Body of pancreas (tissue), 4 donors: ENCODE results near the gene GTPBP2. TPM values are rescaled to one million over a fixed set of nuclear protein-coding genes. Genes with fewer than 3 reads are reported as not detected.
"Not testable (repeated sequence)": the region's sequence is repeated elsewhere in the genome, so short reads cannot be mapped to it uniquely, and the experiment has no call there.

Source experiments
- ATAC-seq: fragments of 150-250 bp; one replicate; pipeline ENCODE4 v1.9.1; 2016
- DNase-seq, 4 donors: peaks; one replicate each; pipeline ENCODE4 v3.0.0-alpha.2; 2019
- H3K27ac ChIP-seq, 4 donors: fragments of 200-600 bp; sonication (generic); 1 replicate in 3 of 4; 2 replicates in 1 of 4; pipeline versions ENCODE4 v1.5.1 to v1.6.1; 2016 to 2019; ENCODE audit warnings: mild to moderate bottlenecking in 1 of 4, mixed read lengths in 1 of 4, moderate library complexity in 1 of 4
- H3K27me3 ChIP-seq, 2 donors: fragments of 200-600 bp; sonication (generic); one replicate each; pipeline ENCODE4 v1.6.0; 2016; ENCODE audit warnings: mild to moderate bottlenecking in 1 of 2
- H3K36me3 ChIP-seq, 2 donors: fragments of 200-600 bp; sonication (generic); replicated peaks in 1 of 2; 2 replicates each; pipeline ENCODE4 v1.5.1; 2016; ENCODE audit warnings: low read depth in 2 of 2; ENCODE audit not compliant: insufficient read depth in 1 of 2
- H3K4me1 ChIP-seq: fragments of 200-600 bp; sonication (generic); one replicate; pipeline ENCODE4 v1.6.0; 2016
- H3K4me3 ChIP-seq, 2 donors: fragments of 200-600 bp; sonication (generic); 1 replicate in 1 of 2; 2 replicates in 1 of 2; pipeline ENCODE4 v1.5.1; 2016 to 2019
- H3K9me3 ChIP-seq, 3 donors: fragments of 200-600 bp; sonication (generic); 1 replicate in 2 of 3; 2 replicates in 1 of 3; pipeline ENCODE4 v1.5.1; 2016
- CTCF ChIP-seq, 7 experiments: fragments of 450-650 bp in 4 of 7; fragments of 200-600 bp in 3 of 7; sonication (generic) in 3 of 7; IDR thresholded peaks; one replicate each; pipeline ENCODE4 v1.5.1; 2016 to 2019; ENCODE audit warnings: antibody characterized with exemption in 7 of 7
- POLR2A ChIP-seq, 3 donors: fragments of 450-650 bp; IDR thresholded peaks; one replicate each; pipeline ENCODE4 v1.6.1; 2016; ENCODE audit warnings: antibody characterized with exemption in 3 of 3, mild to moderate bottlenecking in 2 of 3
- WGBS, 2 donors: methylation state at CpG; one replicate each; pipeline ENCODE4 v1.1.5; 2017; 5-methylcytosine and 5-hydroxymethylcytosine counted together
- intact Hi-C: fragments of 100-400 bp; cut with DNase I; formaldehyde crosslinking; loops from one replicate; pipeline ENCODE4 v1.15.1; 2023
- total RNA-seq, 2 donors: library from RNA; depleted of rRNA; stranded (reverse); fragments of >200 nt; gene quantifications; one replicate each; pipeline ENCODE4 v1.1.0, GENCODE V29; 2016

The GTPBP2 gene
- total RNA-seq, 2 donors from 2014 or later = 32.9 to 55.0 TPM

GRCh38 chr6:43604174-43604573 is 24.9 kb downstream of the GTPBP2 start:
- intact Hi-C loops = no loop called here
- TF ChIP-seq CTCF (IDR thresholded peaks at IDR 0.05) = no peak
- no peak for TF ChIP-seq POLR2A (IDR thresholded peaks at IDR 0.05)
- Histone ChIP-seq H3K36me3 (peaks cover 0 to 3% of the 10 kb centered on the region in 2 donors), H3K27me3 (no peaks in the 10 kb centered on the region), H3K4me1 (no peaks in the 10 kb centered on the region), H3K4me3 (no peak overlapping the region), H3K27ac (no peak overlapping the region), H3K9me3 (no peaks in the 10 kb centered on the region)
- 90 to 98% methylated on average over 2 of the region's 2 CpGs for WGBS, 2 donors
- ATAC-seq (no peak), DNase-seq (no peak)

- Histone ChIP-seq H3K4me1 (no peaks in the 10 kb centered on the region), H3K4me3 (no peak overlapping the region), H3K36me3 (peaks cover 0 to 6% of the 10 kb centered on the region in 2 donors), H3K27ac (no peak overlapping the region), H3K9me3 (no peaks in the 10 kb centered on the region), H3K27me3 (no peaks in the 10 kb centered on the region)
- no peak for TF ChIP-seq POLR2A (IDR thresholded peaks at IDR 0.05)
- no peak for TF ChIP-seq CTCF (IDR thresholded peaks at IDR 0.05)
- no peak for ATAC-seq
- intact Hi-C loops = no loop called here
- no peak for DNase-seq
- 96 to 98% methylated on average over 2 of the region's 2 CpGs for WGBS, 2 donors
These were observed 28.5 kb downstream of the GTPBP2 start for GRCh38 chr6:43600595-43600994.

GRCh38 chr6:43593938-43594337 is 35.1 kb downstream of the GTPBP2 start:
- H3K27me3 ChIP-seq = no peaks in the 10 kb centered on the region
- TF ChIP-seq CTCF (IDR thresholded peaks at IDR 0.05) (no peak), POLR2A (IDR thresholded peaks at IDR 0.05) (no peak)
- H3K27ac ChIP-seq = no peak overlapping the region
- no peak for ATAC-seq
- H3K36me3 ChIP-seq = peaks cover 0 to 3% of the 10 kb centered on the region in 2 donors
- no peaks in the 10 kb centered on the region for H3K9me3 ChIP-seq
- H3K4me1 ChIP-seq = no peaks in the 10 kb centered on the region
- intact Hi-C loops = no loop called here
- no peak for DNase-seq
- H3K4me3 ChIP-seq = no peak overlapping the region
- 26 to 43% methylated on average over 1 of the region's 1 CpG for WGBS, 2 donors

GRCh38 chr6:43589564-43589963 is 39.5 kb downstream of the GTPBP2 start:
- WGBS, 2 donors = 77 to 93% methylated on average over 1 of the region's 1 CpG
- not testable (repeated sequence) for ATAC-seq

GRCh38 chr6:43588194-43588593 is 40.9 kb downstream of the GTPBP2 start:
- no peaks in the 10 kb centered on the region for H3K27me3 ChIP-seq
- H3K27ac ChIP-seq = no peak overlapping the region
- TF ChIP-seq POLR2A (IDR thresholded peaks at IDR 0.05) (no peak), CTCF (IDR thresholded peaks at IDR 0.05) (no peak)
- H3K36me3 ChIP-seq = peaks cover 0 to 7% of the 10 kb centered on the region in 2 donors
- H3K9me3 ChIP-seq = no peaks in the 10 kb centered on the region
- no peak overlapping the region for H3K4me3 ChIP-seq
- H3K4me1 ChIP-seq = no peaks in the 10 kb centered on the region
- WGBS, 2 donors = 98% methylated on average over 5 of the region's 5 CpGs
- DNase-seq = no peak
- intact Hi-C loops = no loop called here
- no peak for ATAC-seq

More at GRCh38 chr6:43589564-43589963, 39.5 kb downstream of the GTPBP2 start:
- H3K36me3 ChIP-seq, H3K4me1 ChIP-seq, intact Hi-C loops, H3K27me3 ChIP-seq, DNase-seq, H3K4me3 ChIP-seq, H3K9me3 ChIP-seq, H3K27ac ChIP-seq: not testable (repeated sequence)
